Measurements from ENCODE around the gene CENPB. TPM values are rescaled to one million over a fixed set of nuclear protein-coding genes. Genes with fewer than 3 reads are reported as not detected.
"Not testable (repeated sequence)": the region's sequence is repeated elsewhere in the genome, so short reads cannot be mapped to it uniquely, and the experiment has no call there.

The CENPB gene, protein sequence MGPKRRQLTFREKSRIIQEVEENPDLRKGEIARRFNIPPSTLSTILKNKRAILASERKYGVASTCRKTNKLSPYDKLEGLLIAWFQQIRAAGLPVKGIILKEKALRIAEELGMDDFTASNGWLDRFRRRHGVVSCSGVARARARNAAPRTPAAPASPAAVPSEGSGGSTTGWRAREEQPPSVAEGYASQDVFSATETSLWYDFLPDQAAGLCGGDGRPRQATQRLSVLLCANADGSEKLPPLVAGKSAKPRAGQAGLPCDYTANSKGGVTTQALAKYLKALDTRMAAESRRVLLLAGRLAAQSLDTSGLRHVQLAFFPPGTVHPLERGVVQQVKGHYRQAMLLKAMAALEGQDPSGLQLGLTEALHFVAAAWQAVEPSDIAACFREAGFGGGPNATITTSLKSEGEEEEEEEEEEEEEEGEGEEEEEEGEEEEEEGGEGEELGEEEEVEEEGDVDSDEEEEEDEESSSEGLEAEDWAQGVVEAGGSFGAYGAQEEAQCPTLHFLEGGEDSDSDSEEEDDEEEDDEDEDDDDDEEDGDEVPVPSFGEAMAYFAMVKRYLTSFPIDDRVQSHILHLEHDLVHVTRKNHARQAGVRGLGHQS
- 10 to 100 TPM; 39.8 to 61.9 (median 47.0) TPM for total RNA-seq

DNA sequence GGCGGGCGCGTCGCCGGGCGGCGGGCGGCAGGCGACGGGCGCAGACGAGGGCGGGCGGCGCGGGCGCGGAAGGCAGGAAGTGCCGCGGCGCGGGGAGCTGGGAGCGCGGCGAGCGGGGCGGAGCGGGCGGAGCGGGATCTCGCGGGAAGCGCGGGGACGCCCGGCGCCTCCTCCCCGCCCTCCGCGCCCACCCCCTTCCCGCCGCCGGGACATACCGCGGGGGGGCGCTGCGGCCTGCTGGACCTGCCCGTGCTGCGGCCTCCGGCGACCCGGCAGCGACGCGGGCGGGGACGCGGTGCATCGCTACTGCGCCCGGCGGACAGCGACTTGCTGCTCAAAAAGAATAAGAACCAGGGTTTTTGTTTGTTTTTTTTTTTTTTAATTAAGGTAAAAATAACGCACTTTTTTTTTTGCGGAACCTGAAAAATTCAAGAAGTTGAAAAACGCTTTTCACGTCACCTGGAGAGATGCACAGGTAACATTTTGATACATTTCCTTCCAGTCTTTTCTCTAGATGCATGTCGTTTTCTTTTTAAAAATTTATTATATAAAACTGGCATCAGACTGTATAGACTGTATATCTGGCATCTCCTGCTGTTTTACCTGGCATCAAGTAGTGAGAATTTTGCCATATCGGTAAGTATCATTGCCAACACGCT is at the start of gene CENPB:
TSS of gene CENPB (minus strand) at position 76 of the 659 bp plus-strand sequence. CDS start 257 bp downstream, outside the sequence.
- DNase-seq = peak; percentile 89 to 96 (median 95)
- peak within 1 kb of the TSS; percentile 44 to 79 (median 62) for H3K4me3 ChIP-seq
- H3K36me3 ChIP-seq = peaks cover 0 to 11% (median 0%) of the 10 kb centered on the region in 3 donors
- H3K27me3 ChIP-seq = no peaks in the 10 kb centered on the region
- no peaks in the 10 kb centered on the region for H3K9me3 ChIP-seq
- no peak for TF ChIP-seq POLR2A (IDR thresholded peaks at IDR 0.05)
- TF ChIP-seq, protein P1, sequence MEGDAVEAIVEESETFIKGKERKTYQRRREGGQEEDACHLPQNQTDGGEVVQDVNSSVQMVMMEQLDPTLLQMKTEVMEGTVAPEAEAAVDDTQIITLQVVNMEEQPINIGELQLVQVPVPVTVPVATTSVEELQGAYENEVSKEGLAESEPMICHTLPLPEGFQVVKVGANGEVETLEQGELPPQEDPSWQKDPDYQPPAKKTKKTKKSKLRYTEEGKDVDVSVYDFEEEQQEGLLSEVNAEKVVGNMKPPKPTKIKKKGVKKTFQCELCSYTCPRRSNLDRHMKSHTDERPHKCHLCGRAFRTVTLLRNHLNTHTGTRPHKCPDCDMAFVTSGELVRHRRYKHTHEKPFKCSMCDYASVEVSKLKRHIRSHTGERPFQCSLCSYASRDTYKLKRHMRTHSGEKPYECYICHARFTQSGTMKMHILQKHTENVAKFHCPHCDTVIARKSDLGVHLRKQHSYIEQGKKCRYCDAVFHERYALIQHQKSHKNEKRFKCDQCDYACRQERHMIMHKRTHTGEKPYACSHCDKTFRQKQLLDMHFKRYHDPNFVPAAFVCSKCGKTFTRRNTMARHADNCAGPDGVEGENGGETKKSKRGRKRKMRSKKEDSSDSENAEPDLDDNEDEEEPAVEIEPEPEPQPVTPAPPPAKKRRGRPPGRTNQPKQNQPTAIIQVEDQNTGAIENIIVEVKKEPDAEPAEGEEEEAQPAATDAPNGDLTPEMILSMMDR (IDR thresholded peaks at IDR 0.05) = peak; percentile 71 to 93 (median 86)
- peaks cover 0 to 56% (median 10%) of the 10 kb centered on the region in 4 donors for H3K4me1 ChIP-seq
- H3K27ac ChIP-seq = peak within 1 kb of the TSS; percentile 70 to 87 (median 80)

DNA sequence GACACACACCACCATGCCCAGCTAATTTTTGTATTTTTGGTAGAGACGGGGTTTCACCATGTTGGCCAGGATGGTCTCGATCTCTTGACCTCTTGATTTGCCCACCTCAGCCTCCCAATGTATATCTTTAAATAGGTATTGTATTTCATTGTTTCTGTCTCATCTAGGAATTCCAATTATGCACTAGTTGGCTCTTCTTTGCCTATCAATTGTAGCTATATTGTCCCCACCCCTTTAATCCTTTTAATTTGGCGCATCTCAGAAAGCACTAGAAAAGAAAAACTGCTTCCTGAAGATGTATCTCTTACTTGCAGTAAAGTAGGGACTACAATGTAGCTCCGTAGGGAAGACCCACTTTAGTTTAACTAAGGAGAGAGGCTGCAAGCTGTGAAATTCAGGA is 49.6 kb upstream of the CENPB start:
- no peak for TF ChIP-seq POLR2A (IDR thresholded peaks at IDR 0.05)
- TF ChIP-seq, protein P1 (IDR thresholded peaks at IDR 0.05) = no peak
- Histone ChIP-seq H3K4me1 (no peaks in the 10 kb centered on the region), H3K4me3 (no peak overlapping the region), H3K9me3 (no peaks in the 10 kb centered on the region), H3K27me3 (no peaks in the 10 kb centered on the region), H3K36me3 (no peaks in the 10 kb centered on the region), H3K27ac (no peak overlapping the region)
- DNase-seq = no peak

DNA sequence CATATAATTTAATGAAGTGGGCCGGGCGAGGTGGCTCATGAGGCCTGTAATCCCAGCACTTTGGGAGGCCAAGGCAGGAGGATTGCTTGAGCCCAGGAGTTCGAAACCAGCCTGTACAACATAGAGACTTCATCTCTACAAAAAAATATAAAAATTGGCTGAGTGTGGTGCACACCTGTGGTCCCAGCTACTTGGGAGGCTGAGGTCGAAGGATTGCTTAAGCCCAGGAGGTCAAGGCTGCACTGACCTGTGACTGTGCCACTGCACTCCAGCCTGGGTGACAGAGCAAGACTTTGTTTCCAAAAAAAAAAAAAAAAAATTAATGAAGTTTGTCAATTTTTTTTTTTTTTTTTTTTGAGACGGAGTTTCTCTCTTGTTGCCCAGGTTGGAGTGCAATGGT is 43.4 kb upstream of the CENPB start:
- not testable (repeated sequence) for H3K27ac ChIP-seq, H3K9me3 ChIP-seq, H3K27me3 ChIP-seq, DNase-seq, H3K4me1 ChIP-seq, H3K4me3 ChIP-seq
- peaks cover 0 to 25% (median 0%) of the 10 kb centered on the region in 3 donors for H3K36me3 ChIP-seq

DNA sequence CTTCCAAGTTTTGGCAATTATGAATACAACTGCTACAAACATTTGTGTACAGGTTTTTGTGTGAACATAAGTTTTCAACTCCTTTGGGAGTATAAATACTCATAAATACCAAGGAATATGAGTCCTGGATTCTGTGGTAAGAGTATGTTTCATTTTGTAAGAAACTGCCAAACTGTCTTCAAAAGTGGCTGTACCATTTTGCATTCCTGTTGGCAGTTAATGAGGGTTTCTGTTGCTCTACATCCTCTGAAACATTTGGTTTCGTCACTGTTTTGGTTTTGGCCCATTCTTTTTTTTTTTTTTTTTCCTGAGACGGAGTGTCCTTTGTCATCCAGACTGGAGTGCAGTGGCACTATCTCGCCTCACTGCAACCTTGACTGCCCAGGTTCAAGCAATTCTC is 42.3 kb upstream of the CENPB start:
- Histone ChIP-seq H3K4me1 (no peaks in the 10 kb centered on the region), H3K27ac (no peak overlapping the region), H3K36me3 (peaks cover 0 to 36% (median 0%) of the 10 kb centered on the region in 3 donors), H3K27me3 (no peaks in the 10 kb centered on the region), H3K9me3 (no peaks in the 10 kb centered on the region), H3K4me3 (no peak overlapping the region)
- no peak for DNase-seq
- TF ChIP-seq, protein P1 (IDR thresholded peaks at IDR 0.05) = no peak
- no peak for TF ChIP-seq POLR2A (IDR thresholded peaks at IDR 0.05)

DNA sequence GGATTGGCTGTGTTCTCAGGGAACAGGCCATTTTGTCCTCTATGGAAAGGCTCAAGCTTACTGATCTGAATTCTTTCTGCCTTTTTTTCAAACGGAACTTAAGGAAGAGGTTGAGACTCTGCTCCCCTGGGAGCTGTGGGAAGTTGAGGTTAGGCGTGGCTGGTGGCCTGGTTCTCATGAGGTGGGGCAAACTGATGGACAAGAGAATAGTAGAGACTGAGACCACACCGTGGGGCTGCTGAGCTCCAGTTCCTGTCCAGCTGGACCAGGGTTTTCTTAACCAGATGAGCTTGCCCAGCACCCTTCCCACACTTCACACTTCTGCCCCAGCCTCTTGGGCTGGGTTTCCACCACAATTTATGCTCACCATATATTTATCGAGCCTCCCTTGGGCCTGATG is 39.9 kb upstream of the CENPB start:
- DNase-seq = no peak

More for the DNA sequence above, 39.9 kb upstream of the CENPB start:
- H3K4me3 ChIP-seq = no peak overlapping the region
- H3K27me3 ChIP-seq = no peaks in the 10 kb centered on the region
- TF ChIP-seq, protein P1 (IDR thresholded peaks at IDR 0.05) = no peak
- no peak for TF ChIP-seq POLR2A (IDR thresholded peaks at IDR 0.05)
- peaks cover 0 to 3% (median 1%) of the 10 kb centered on the region in 4 donors for H3K4me1 ChIP-seq
- H3K36me3 ChIP-seq = peaks cover 0 to 56% (median 0%) of the 10 kb centered on the region in 3 donors
- H3K9me3 ChIP-seq = no peaks in the 10 kb centered on the region
- no peak overlapping the region for H3K27ac ChIP-seq
